K562 (cell line): Measurements from ENCODE around the gene SRGAP3. TPM values are rescaled to one million over a fixed set of nuclear protein-coding genes. Genes with fewer than 3 reads are reported as not detected.

Experiments
- ATAC-seq: fragments of 200-7000 bp; cut with Tn5 transposase; 3 replicates; pipeline ENCODE4 v1.9.1; 2020; ENCODE audit warnings: moderate library complexity
- BruUV-seq: library from RNA; stranded (reverse); fragments of 400-500 nt; replicated peaks from 2 replicates; lab custom pipeline; 2021; lab: Mats Ljungman, UMichigan
- CTCF ChIA-PET: fragments of 300-600 bp; formaldehyde crosslinking; extraction: SDS; loops from one replicate; lab custom pipeline; 2021; ENCODE audit warnings: low intra/inter-chr PET ratio; lab: Yijun Ruan, JAX
- POLR2A ChIA-PET: fragments of 300-600, 350-650 bp; sonication (Branson Sonifier 250); formaldehyde crosslinking; extraction: SDS; loops from one replicate; lab custom pipeline; 2021; ENCODE audit warnings: antibody characterized with exemption, inconsistent platforms; lab: Yijun Ruan, JAX
- DNase-seq, 4 experiments: peaks; one replicate each; pipeline versions ENCODE4 v3.0.0 to v3.0.0-alpha.2; 2011 to 2018; ENCODE audit warnings: low spot score in 3 of 4, mixed read lengths in 3 of 4; ENCODE audit errors: extremely low read depth in 1 of 4
- FAIRE-seq: peaks from 2 replicates; lab custom pipeline; 2011; peaks lifted over from hg19 to GRCh38; lab: Jason Lieb, UNC
- H2AFZ ChIP-seq: 2 replicates; pipeline ENCODE4 v1.6.0; 2011; ENCODE audit warnings: low read depth, low read length, control low read depth, inconsistent platforms
- H3K27ac ChIP-seq: fragments of 200-600 bp; 3 replicates; pipeline ENCODE4 v1.8.0; 2011; ENCODE audit warnings: low read depth, mild to moderate bottlenecking, control low read depth, inconsistent platforms, low read length, moderate library complexity, mixed read lengths; ENCODE audit errors: extremely low read depth
- H3K27me3 ChIP-seq, 2 experiments: fragments of 300-600 bp in 1 of 2; 2 replicates in 1 of 2; 3 replicates in 1 of 2; pipeline versions ENCODE4 v1.6.0 to v1.8.0; 2011; ENCODE audit warnings: inconsistent platforms in 2 of 2, low read length in 2 of 2, mild to moderate bottlenecking in 1 of 2, mixed read lengths in 1 of 2, moderate library complexity in 1 of 2; ENCODE audit not compliant: control insufficient read depth in 2 of 2, insufficient read depth in 2 of 2
- H3K36me3 ChIP-seq: fragments of 300-600 bp; 3 replicates; pipeline ENCODE4 v1.8.0; 2011; ENCODE audit warnings: mild to moderate bottlenecking, low read length, inconsistent platforms; ENCODE audit not compliant: control insufficient read depth, insufficient read depth
- H3K4me1 ChIP-seq, 2 experiments: fragments of 200-600 bp in 1 of 2; replicated peaks in 1 of 2; 2 replicates in 1 of 2; 3 replicates in 1 of 2; pipeline versions ENCODE4 v1.5.1 to v1.8.0; 2011; ENCODE audit warnings: inconsistent platforms in 2 of 2, low read length in 2 of 2, mild to moderate bottlenecking in 1 of 2, mixed read lengths in 1 of 2, moderate library complexity in 1 of 2; ENCODE audit not compliant: control insufficient read depth in 2 of 2, insufficient read depth in 2 of 2
- H3K4me2 ChIP-seq: 2 replicates; pipeline ENCODE4 v1.6.1; 2011; ENCODE audit warnings: low read length, control low read depth, inconsistent platforms, mixed read lengths; ENCODE audit not compliant: insufficient read depth
- H3K4me3 ChIP-seq: fragments of 200-600 bp; sonication (generic), shearing (Covaris generic); 2 replicates; pipeline ENCODE4 v1.5.1; 2016; ENCODE audit warnings: control low read depth, inconsistent platforms
- H3K79me2 ChIP-seq: fragments of 200-600 bp; 3 replicates; pipeline ENCODE4 v1.8.0; 2011; ENCODE audit warnings: low read length, inconsistent platforms; ENCODE audit not compliant: control insufficient read depth, insufficient read depth
- H3K9ac ChIP-seq, 2 experiments: 2 replicates each; pipeline versions ENCODE4 v1.6.0 to v1.6.1; 2011; ENCODE audit warnings: low read depth in 2 of 2, low read length in 2 of 2, control low read depth in 1 of 2, inconsistent platforms in 1 of 2, mild to moderate bottlenecking in 1 of 2, mixed read lengths in 1 of 2; ENCODE audit not compliant: insufficient read depth in 1 of 2
- H3K9me1 ChIP-seq: one replicate; pipeline ENCODE4 v1.6.0; 2011; ENCODE audit warnings: inconsistent platforms, mild to moderate bottlenecking, low read length, moderate library complexity; ENCODE audit not compliant: control insufficient read depth, insufficient read depth
- H3K9me3 ChIP-seq: replicated peaks from 2 replicates; pipeline ENCODE4 v1.5.1; 2011; ENCODE audit warnings: low read depth, low read length, inconsistent platforms; ENCODE audit not compliant: control insufficient read depth, insufficient read depth
- H4K20me1 ChIP-seq: replicated peaks from 2 replicates; pipeline ENCODE4 v1.6.1; 2011; ENCODE audit warnings: low read length, inconsistent platforms, mixed read lengths; ENCODE audit not compliant: control insufficient read depth, insufficient read depth
- BRF1 ChIP-seq: IDR thresholded peaks from 3 replicates; pipeline ENCODE4 v1.6.1; 2011; ENCODE audit warnings: borderline replicate concordance, mild to moderate bottlenecking; ENCODE audit not compliant: insufficient read length; ENCODE audit errors: extremely low read depth
- FOXK2 ChIP-seq, 2 experiments: fragments of 450-650 bp; IDR thresholded peaks in 1 of 2; conservative IDR thresholded peaks in 1 of 2; 2 replicates each; pipeline ENCODE4 v1.6.1; 2016; ENCODE audit warnings: low read depth in 2 of 2, mild to moderate bottlenecking in 1 of 2
- HMG20A ChIP-seq: fragments of 450-650 bp; formaldehyde crosslinking; conservative IDR thresholded peaks from 2 replicates; pipeline ENCODE4 v1.4.0; 2020; ENCODE audit warnings: mild to moderate bottlenecking, mixed read lengths
- ID3 ChIP-seq, 2 experiments: fragments of 250-450 bp in 1 of 2; fragments of 450-650 bp in 1 of 2; sonication (Bioruptor Pico) in 1 of 2; IDR thresholded peaks; 2 replicates each; pipeline versions ENCODE4 v1.6.1 to v1.8.0; 2016 to 2021; ENCODE audit warnings: mild to moderate bottlenecking in 2 of 2, moderate library complexity in 2 of 2, missing compliant biosample characterization in 1 of 2, missing genetic modification characterization in 1 of 2
- KLF13 ChIP-seq: fragments of 450-650 bp; IDR thresholded peaks from 2 replicates; pipeline ENCODE4 v1.6.1; 2016; ENCODE audit warnings: missing genetic modification characterization, low read depth, mild to moderate bottlenecking, missing compliant biosample characterization, moderate library complexity, borderline replicate concordance
- LARP7 ChIP-seq: fragments of 450-650 bp; IDR thresholded peaks from 2 replicates; pipeline ENCODE4 v1.6.1; 2016
- LEF1 ChIP-seq: fragments of 450-650 bp; IDR thresholded peaks from 2 replicates; pipeline ENCODE4 v1.6.1; 2016; ENCODE audit warnings: mild to moderate bottlenecking
- NFXL1 ChIP-seq: fragments of 450-650 bp; formaldehyde crosslinking; IDR thresholded peaks from 2 replicates; pipeline ENCODE4 v1.4.0; 2021; ENCODE audit warnings: mild to moderate bottlenecking
- NONO ChIP-seq, 2 experiments: fragments of 200-400 bp in 1 of 2; fragments of 450-650 bp in 1 of 2; formaldehyde crosslinking in 1 of 2; IDR thresholded peaks; 2 replicates each; pipeline ENCODE4 v1.6.1; 2017; ENCODE audit warnings: low read depth in 2 of 2, mild to moderate bottlenecking in 2 of 2, moderate library complexity in 2 of 2, low read length in 1 of 2
- POLR2B ChIP-seq: fragments of 450-650 bp; IDR thresholded peaks from 2 replicates; pipeline ENCODE4 v1.6.1; 2018; ENCODE audit warnings: low read depth; ENCODE audit not compliant: partially characterized antibody
- SAP30 ChIP-seq: fragments of 200-600 bp; sonication (generic); IDR thresholded peaks from 2 replicates; pipeline ENCODE4 v1.6.1; 2012; ENCODE audit warnings: borderline replicate concordance, low read depth, mild to moderate bottlenecking, moderate library complexity, low read length, control low read depth, inconsistent platforms; ENCODE audit not compliant: insufficient read depth, poor library complexity, severe bottlenecking
- VEZF1 ChIP-seq: fragments of 200-800 bp; sonication (Bioruptor generic); IDR thresholded peaks from 2 replicates; pipeline ENCODE4 v1.6.1; 2017; ENCODE audit warnings: missing genetic modification characterization, missing compliant biosample characterization
- ZNF121 ChIP-seq: sonication (generic); formaldehyde crosslinking; conservative IDR thresholded peaks from 2 replicates; pipeline ENCODE4 v1.8.0; 2022; ENCODE audit warnings: missing genetic modification reagents
- ZNF277 ChIP-seq: fragments of 250-450 bp; sonication (Bioruptor Pico); IDR thresholded peaks from 2 replicates; pipeline ENCODE4 v1.8.0; 2022; ENCODE audit warnings: inconsistent platforms, mild to moderate bottlenecking, moderate library complexity, borderline replicate concordance
- ZNF282 ChIP-seq: sonication (generic); formaldehyde crosslinking; IDR thresholded peaks from 2 replicates; pipeline ENCODE4 v1.8.1; 2023; ENCODE audit warnings: missing genetic modification reagents
- WGBS: fragments of 100-300 bp; shearing (Covaris generic); methylation state at CpG from one replicate; pipeline ENCODE4 v1.1.6; 2016; ENCODE audit warnings: low coverage, mixed read lengths; ENCODE audit not compliant: insufficient coverage; ENCODE audit errors: missing lambda C conversion rate; 5-methylcytosine and 5-hydroxymethylcytosine counted together
- in situ Hi-C: fragments of 300-500 bp; cut with MboI; formaldehyde crosslinking; loops from 4 replicates; pipeline ENCODE4 v1.15.0; 2018; ENCODE audit warnings: inconsistent platforms, mixed read lengths
- intact Hi-C: fragments of 100-400 bp; cut with micrococcal nuclease; formaldehyde crosslinking; loops from 2 replicates; pipeline ENCODE4 v1.14.2; 2022
- polyA plus RNA-seq, 8 experiments: library from polyadenylated mRNA; depleted of rRNA in 4 of 8; stranded (reverse) in 5 of 8; unstranded in 3 of 8; fragments of >200 nt; fragmentation: Nextera tagmentation in 2 of 8; fragmentation: Illumina TruSeq in 1 of 8; extraction: Ambion mirVana in 2 of 8; extraction: Trizol in 1 of 8; gene quantifications; 2 replicates each; pipeline versions ENCODE4 v1.2.1 to v1.2.3, GENCODE V29; 2011 to 2014; ENCODE audit warnings: inconsistent platforms in 1 of 8, missing spikeins in 1 of 8
- total RNA-seq, 7 experiments: library from RNA; depleted of rRNA in 6 of 7; stranded (reverse); fragments of >200 nt in 6 of 7; fragmentation: Illumina TruSeq in 2 of 7; extraction: Trizol in 2 of 7; gene quantifications; 2 replicates each; pipeline versions ENCODE4 v1.2.1 to v1.2.3, GENCODE V29; 2011 to 2021; ENCODE audit warnings: low replicate concordance in 1 of 7

SRGAP3 gene
- total and polyA plus RNA-seq, 9 of the 15 experiments (the other 6 are each of a cell fraction or from before 2014, with no cell fraction given) = 0.11 to 0.85 (median 0.35) TPM; not detected in 2

- no peak for FAIRE-seq
- Histone ChIP-seq H3K27ac (no peak overlapping the region), H4K20me1 (no peaks in the 10 kb centered on the region; the same call in 1 of the 2 replicates), H3K4me1 (no peaks in the 10 kb centered on the region; a peak in 1 of 5 replicates), H3K27me3 (peaks cover 0 to 15% of the 10 kb centered on the region in 2 experiments; a peak in 2 of 5 replicates), H3K4me3 (no peak overlapping the region), H3K9me1 (no peaks in the 10 kb centered on the region), H3K36me3 (no peaks in the 10 kb centered on the region), H3K9ac (no peak overlapping the region), H2AFZ (no peak overlapping the region), H3K9me3 (no peaks in the 10 kb centered on the region), H3K79me2 (no peaks in the 10 kb centered on the region), H3K4me2 (no peak overlapping the region)
- CTCF ChIA-PET = no interaction called here
- DNase-seq = no peak
- no peak for TF ChIP-seq ZNF277 (CRISPR knock-in tag)
- TF ChIP-seq ZNF282 (CRISPR knock-in tag) = no peak
- no peak for TF ChIP-seq HMG20A (CRISPR knock-in tag)
- TF ChIP-seq ID3 (CRISPR knock-in tag; IDR thresholded peaks at IDR 0.05) = no peak
- TF ChIP-seq ID3 (tag; IDR thresholded peaks at IDR 0.05) = no peak
- TF ChIP-seq KLF13 = no peak
- no peak for TF ChIP-seq BRF1
- no peak for TF ChIP-seq ZNF121 (CRISPR knock-in tag)
- no peak for TF ChIP-seq POLR2B
- TF ChIP-seq LEF1 = no peak
- TF ChIP-seq FOXK2 (conservative IDR thresholded peaks at IDR 0.05 in 1 of 2, IDR thresholded peaks at IDR 0.05 in 1 of 2; ENCODE audit: low read depth in 2 of 2) = no peak
- TF ChIP-seq VEZF1 (CRISPR knock-in tag) = no peak
- no peak for TF ChIP-seq LARP7
- no peak for TF ChIP-seq SAP30
- TF ChIP-seq NONO (IDR thresholded peaks at IDR 0.05; ENCODE audit: low read depth in 2 of 2, low read length in 1 of 2) = no peak
- no peak for TF ChIP-seq NFXL1 (CRISPR knock-in tag)
- in situ Hi-C loops = no loop called here
- BruUV-seq = no TSS peak
- POLR2A ChIA-PET = no interaction called here
- intact Hi-C loops = no loop called here
- under 1% methylated on average over 8 of the region's 8 CpGs for WGBS
- ATAC-seq = no peak
Measured at GRCh38 chr3:9079676-9080075, 169.8 kb downstream of the SRGAP3 start.
